HG02759 (cell line): ENCODE measurements around the gene TXNDC2.

Experiments
- ATAC-seq: cut with Tn5 transposase; IDR thresholded peaks from one replicate; pipeline ENCODE4 v1.9.1; 2021; ENCODE audit warnings: mild to moderate bottlenecking, moderate library complexity; ENCODE audit not compliant: unreplicated experiment

The TXNDC2 gene

GRCh38 chr18:9930299-9930884 is 44.6 kb downstream of the TXNDC2 start:
- no peak for ATAC-seq

- no peak for ATAC-seq
Measured at GRCh38 chr18:9931146-9931545, 45.4 kb downstream of the TXNDC2 start.

GRCh38 chr18:9931678-9932077 is 45.9 kb downstream of the TXNDC2 start:
- ATAC-seq: no peak

GRCh38 chr18:9933865-9934264 is 48.1 kb downstream of the TXNDC2 start:
- ATAC-seq: no peak

GRCh38 chr18:9934274-9934673 is 48.5 kb downstream of the TXNDC2 start:
- ATAC-seq: no peak
